ENCODE measurements around the gene BSPRY. TPM values are rescaled to one million over a fixed set of nuclear protein-coding genes. Genes with fewer than 3 reads are reported as not detected.
"Not testable (repeated sequence)": the region's sequence is repeated elsewhere in the genome, so short reads cannot be mapped to it uniquely, and the experiment has no call there.

The BSPRY gene
- total RNA-seq, 1 donor from 2014 or later: 9.0 TPM

GRCh38 chr9:113376634-113377567, 27.6 kb downstream of the BSPRY start, which contains the start of gene HDHD3:
HDHD3 (minus strand) TSS chr9:113376986; CDS start chr9:113374354, 2,632 bp downstream.
- Mint-ChIP-seq H3K4me3 (peak within 1 kb of the TSS; percentile 89), H3K36me3 (peaks cover 10% of the 10 kb centered on the region), H3K9me3 (no peaks in the 10 kb centered on the region), H3K4me1 (ENCODE audit: unreplicated experiment) (peaks cover 23% of the 10 kb centered on the region), H3K27ac (peak within 1 kb of the TSS; percentile 86), H3K27me3 (no peaks in the 10 kb centered on the region)
- peak; percentile 82 for DNase-seq (ENCODE audit: extremely low spot score, unreplicated experiment)
- peak; percentile 15 for TF ChIP-seq CTCF (conservative IDR thresholded peaks at IDR 0.05)

DNA sequence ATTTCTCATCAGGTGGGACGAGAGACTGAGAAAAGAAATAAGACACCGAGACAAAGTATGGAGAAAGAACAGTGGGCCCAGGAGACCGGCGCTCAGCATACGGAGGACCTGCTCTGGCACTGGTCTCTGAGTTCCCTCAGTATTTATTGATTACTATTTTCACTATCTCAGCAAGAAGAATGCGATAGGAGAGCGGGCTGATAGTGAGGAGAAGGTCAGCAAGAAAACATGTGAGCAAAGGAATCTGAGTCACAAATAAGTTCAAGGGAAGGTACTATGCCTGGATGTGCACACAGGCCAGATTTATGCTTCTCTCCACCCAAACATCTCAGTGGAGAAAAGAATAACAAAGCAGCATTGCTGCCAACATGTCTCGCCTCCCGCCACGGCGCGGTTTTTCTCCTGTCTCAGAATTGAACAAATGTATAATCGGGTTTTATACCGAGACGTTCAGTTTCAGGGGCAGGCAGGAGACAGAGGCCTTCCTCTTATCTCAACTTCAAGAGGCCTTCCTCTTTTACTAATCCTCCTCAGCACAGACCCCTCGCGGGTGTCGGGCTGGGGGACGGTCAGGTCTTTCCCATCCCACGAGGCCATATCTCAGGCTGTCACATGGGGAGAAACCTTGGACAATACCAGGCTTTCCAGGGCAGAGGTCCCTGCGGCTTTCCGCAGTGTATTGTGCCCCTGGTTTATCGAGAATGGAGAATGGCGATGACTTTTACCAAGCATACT, 29.9 kb downstream of the BSPRY start:
- H3K4me3 Mint-ChIP-seq: peak overlapping the region; percentile 40
- H3K9me3 Mint-ChIP-seq; H3K36me3 Mint-ChIP-seq; H3K27me3 Mint-ChIP-seq; DNase-seq (ENCODE audit: extremely low spot score, unreplicated experiment): not testable (repeated sequence)
- peaks cover 29% of the 10 kb centered on the region for H3K4me1 Mint-ChIP-seq (ENCODE audit: unreplicated experiment)
- H3K27ac Mint-ChIP-seq: peak overlapping the region; percentile 91

- H3K27me3 Mint-ChIP-seq; H3K36me3 Mint-ChIP-seq; H3K9me3 Mint-ChIP-seq; DNase-seq (ENCODE audit: extremely low spot score, unreplicated experiment): not testable (repeated sequence)
- H3K27ac Mint-ChIP-seq: peak overlapping the region; percentile 91
- peak overlapping the region; percentile 1 for H3K4me3 Mint-ChIP-seq
- peaks cover 29% of the 10 kb centered on the region for H3K4me1 Mint-ChIP-seq (ENCODE audit: unreplicated experiment)
Measured at GRCh38 chr9:113379829-113380210, 30.5 kb downstream of the BSPRY start.

DNA sequence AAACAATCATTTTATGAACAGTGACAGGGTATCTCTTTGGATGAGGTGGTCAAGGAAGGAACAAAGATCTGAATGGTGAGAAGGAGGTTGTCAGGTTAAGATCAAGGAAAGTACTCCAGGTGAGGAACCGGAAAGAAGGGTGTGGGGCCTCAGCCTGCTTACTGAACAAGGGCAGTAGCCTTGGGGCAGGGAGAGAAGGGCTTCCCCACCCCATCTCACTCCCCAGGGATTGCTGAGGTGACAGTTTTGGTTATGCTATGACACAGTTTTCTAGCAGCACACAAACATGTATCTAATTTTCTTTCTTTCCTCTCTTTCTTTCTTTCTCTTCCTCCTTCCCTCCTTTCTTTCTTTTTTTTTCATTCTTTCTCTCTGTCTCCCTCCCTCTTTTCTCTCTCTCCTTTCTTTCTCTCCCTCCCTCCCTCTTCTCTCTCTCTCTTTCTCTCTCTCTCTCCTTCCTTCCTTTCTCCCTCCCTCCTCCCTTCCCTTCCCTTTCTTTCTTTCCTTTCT, 31.6 kb downstream of the BSPRY start:
- Mint-ChIP-seq H3K4me3 (peak overlapping the region; percentile 62), H3K9me3 (no peaks in the 10 kb centered on the region), H3K4me1 (ENCODE audit: unreplicated experiment) (peaks cover 21% of the 10 kb centered on the region), H3K36me3 (no peaks in the 10 kb centered on the region), H3K27me3 (no peaks in the 10 kb centered on the region), H3K27ac (peak overlapping the region; percentile 91)
- no peak for DNase-seq (ENCODE audit: extremely low spot score, unreplicated experiment)
- no peak for TF ChIP-seq CTCF (conservative IDR thresholded peaks at IDR 0.05)

DNA sequence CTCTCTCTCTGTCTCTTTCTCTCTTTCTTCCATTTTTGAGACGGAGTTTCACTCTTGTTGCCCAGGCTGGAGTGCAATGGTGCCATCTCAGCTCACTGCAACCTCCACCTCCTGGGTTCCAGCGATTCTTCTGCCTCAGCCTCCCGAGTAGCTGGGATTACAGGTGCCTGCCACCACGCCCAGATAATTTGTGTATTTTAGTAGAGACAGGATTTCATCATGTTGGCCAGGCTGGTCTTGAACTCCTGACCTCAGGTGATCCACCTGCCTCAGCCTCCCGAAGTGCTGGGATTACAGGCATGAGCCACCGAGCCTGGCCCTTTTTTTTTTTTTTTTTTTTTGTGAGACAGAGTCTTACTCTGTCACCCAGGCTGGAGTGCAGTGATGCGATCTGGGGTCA, 32.1 kb downstream of the BSPRY start:
- H3K27me3 Mint-ChIP-seq; H3K36me3 Mint-ChIP-seq; DNase-seq (ENCODE audit: extremely low spot score, unreplicated experiment); H3K9me3 Mint-ChIP-seq: not testable (repeated sequence)
- peaks cover 21% of the 10 kb centered on the region for H3K4me1 Mint-ChIP-seq (ENCODE audit: unreplicated experiment)
- H3K27ac Mint-ChIP-seq: peak overlapping the region; percentile 91
- peak overlapping the region; percentile 62 for H3K4me3 Mint-ChIP-seq

GRCh38 chr9:113381909-113382411, 32.6 kb downstream of the BSPRY start:
- Mint-ChIP-seq H3K4me3 (peak overlapping the region; percentile 62), H3K9me3 (no peaks in the 10 kb centered on the region), H3K27ac (peak overlapping the region; percentile 91), H3K27me3 (no peaks in the 10 kb centered on the region), H3K36me3 (peaks cover 7% of the 10 kb centered on the region), H3K4me1 (ENCODE audit: unreplicated experiment) (peaks cover 26% of the 10 kb centered on the region)
- DNase-seq (ENCODE audit: extremely low spot score, unreplicated experiment): no peak
- no peak for TF ChIP-seq CTCF (conservative IDR thresholded peaks at IDR 0.05)

All from type B pancreatic cell (in vitro differentiated cells).